HepG2 (cell line): Measurements from ENCODE around the gene MTHFD2. TPM values are rescaled to one million over a fixed set of nuclear protein-coding genes. Genes with fewer than 3 reads are reported as not detected.

Experiments used
- ATAC-seq: fragments of 200-7000 bp; cut with Tn5 transposase; 3 replicates; pipeline ENCODE4 v1.9.1; 2020; ENCODE audit warnings: mild to moderate bottlenecking, moderate library complexity
- BruUV-seq: library from RNA; stranded (reverse); fragments of 400-500 nt; replicated peaks from 2 replicates; lab custom pipeline; 2021; lab: Mats Ljungman, UMichigan
- CTCF ChIA-PET: fragments of 300-600 bp; formaldehyde crosslinking; extraction: SDS; loops from one replicate; lab custom pipeline; 2021; ENCODE audit warnings: low total read pairs, inconsistent platforms, low intra/inter-chr PET ratio; lab: Yijun Ruan, JAX
- POLR2A ChIA-PET: fragments of 350-600 bp; sonication (Branson Sonifier 250); formaldehyde crosslinking; loops from one replicate; lab custom pipeline; 2020; ENCODE audit warnings: antibody characterized with exemption, inconsistent platforms; lab: Yijun Ruan, JAX
- DNase-seq: peaks from one replicate; pipeline ENCODE4 v3.0.0-alpha.2; 2015; ENCODE audit warnings: low spot score
- FAIRE-seq: peaks from 3 replicates; lab custom pipeline; 2011; peaks lifted over from hg19 to GRCh38; lab: Jason Lieb, UNC
- H2AFZ ChIP-seq: one replicate; pipeline ENCODE4 v1.6.1; 2011; ENCODE audit warnings: low read length, inconsistent platforms
- H3K27ac ChIP-seq: fragments of 300-600 bp; 3 replicates; pipeline ENCODE4 v1.8.0; 2011; ENCODE audit warnings: mixed run types, mild to moderate bottlenecking, mixed read lengths, low read length, inconsistent platforms; ENCODE audit not compliant: insufficient read depth; ENCODE audit errors: extremely low read length
- H3K27me3 ChIP-seq, 2 experiments: fragments of 200-600 bp in 1 of 2; 2 replicates in 1 of 2; 3 replicates in 1 of 2; pipeline versions ENCODE4 v1.6.0 to v1.8.0; 2011; ENCODE audit warnings: low read length in 2 of 2, mild to moderate bottlenecking in 2 of 2, moderate library complexity in 2 of 2, inconsistent platforms in 1 of 2; ENCODE audit not compliant: insufficient read depth in 2 of 2, control insufficient read depth in 1 of 2
- H3K36me3 ChIP-seq, 2 experiments: fragments of 200-600 bp in 1 of 2; replicated peaks in 1 of 2; 2 replicates in 1 of 2; 3 replicates in 1 of 2; pipeline versions ENCODE4 v1.5.1 to v1.8.0; 2011; ENCODE audit warnings: low read length in 2 of 2, inconsistent platforms in 1 of 2; ENCODE audit not compliant: insufficient read depth in 2 of 2, control insufficient read depth in 1 of 2
- H3K4me1 ChIP-seq: 2 replicates; pipeline ENCODE4 v1.5.1; 2012; ENCODE audit warnings: low read length, inconsistent platforms; ENCODE audit not compliant: insufficient read depth
- H3K4me2 ChIP-seq: 2 replicates; pipeline ENCODE4 v1.6.0; 2011; ENCODE audit warnings: low read depth, low read length, inconsistent platforms
- H3K4me3 ChIP-seq, 3 experiments: fragments of 200-600 bp in 1 of 3; sonication (generic), shearing (Covaris generic) in 1 of 3; replicated peaks in 1 of 3; 2 replicates each; pipeline ENCODE4 v1.5.1; 2011 to 2016; ENCODE audit warnings: low read length in 3 of 3, inconsistent platforms in 2 of 3, low read depth in 2 of 3, mild to moderate bottlenecking in 2 of 3, control low read depth in 1 of 3, mixed read lengths in 1 of 3; ENCODE audit not compliant: insufficient read depth in 1 of 3
- H3K79me2 ChIP-seq: one replicate; pipeline ENCODE4 v1.6.1; 2011; ENCODE audit warnings: low read length, inconsistent platforms; ENCODE audit not compliant: insufficient read depth
- H3K9ac ChIP-seq: 2 replicates; pipeline ENCODE4 v1.6.0; 2011; ENCODE audit warnings: mild to moderate bottlenecking, low read depth, low read length, inconsistent platforms; ENCODE audit not compliant: insufficient read depth
- H3K9me3 ChIP-seq: 2 replicates; pipeline ENCODE4 v1.5.1; 2012; ENCODE audit warnings: mild to moderate bottlenecking, low read length
- H4K20me1 ChIP-seq: 2 replicates; pipeline ENCODE4 v1.6.0; 2011; ENCODE audit warnings: inconsistent platforms, mild to moderate bottlenecking, low read length, moderate library complexity; ENCODE audit not compliant: insufficient read depth
- E2F2 ChIP-seq: sonication (generic); formaldehyde crosslinking; IDR thresholded peaks from 2 replicates; pipeline ENCODE4 v1.4.0; 2020; ENCODE audit warnings: missing genetic modification reagents, borderline replicate concordance
- GLMP ChIP-seq: sonication (generic); formaldehyde crosslinking; IDR thresholded peaks from 2 replicates; pipeline ENCODE4 v1.9.0; 2021; ENCODE audit warnings: missing genetic modification reagents, mild to moderate bottlenecking, borderline replicate concordance
- JUN ChIP-seq: sonication (generic); formaldehyde crosslinking; IDR thresholded peaks from 2 replicates; pipeline ENCODE4 v1.4.0; 2020; ENCODE audit warnings: mild to moderate bottlenecking, missing genetic modification reagents
- MEIS2 ChIP-seq: sonication (generic); formaldehyde crosslinking; IDR thresholded peaks from 2 replicates; pipeline ENCODE4 v1.9.0; 2021; ENCODE audit warnings: mild to moderate bottlenecking, missing genetic modification reagents
- MXD4 ChIP-seq: IDR thresholded peaks from 2 replicates; pipeline ENCODE4 v1.6.1; 2016; ENCODE audit warnings: mild to moderate bottlenecking, missing biosample characterization, missing genetic modification reagents
- ONECUT2 ChIP-seq: sonication (generic); formaldehyde crosslinking; IDR thresholded peaks from 2 replicates; pipeline ENCODE4 v1.4.0; 2020; ENCODE audit warnings: missing genetic modification reagents
- POGZ ChIP-seq: sonication (generic); formaldehyde crosslinking; IDR thresholded peaks from 2 replicates; pipeline ENCODE4 v1.4.0; 2020; ENCODE audit warnings: mild to moderate bottlenecking, missing genetic modification reagents
- TEF ChIP-seq: sonication (generic); formaldehyde crosslinking; IDR thresholded peaks from 2 replicates; pipeline ENCODE4 v1.5.0; 2020; ENCODE audit warnings: missing genetic modification reagents
- USF2 ChIP-seq, 2 experiments: sonication (generic) in 1 of 2; formaldehyde crosslinking in 1 of 2; IDR thresholded peaks; 2 replicates each; pipeline versions ENCODE4 v1.5.1 to v1.6.1; 2011 to 2020; ENCODE audit warnings: borderline replicate concordance in 1 of 2, low read depth in 1 of 2, low read length in 1 of 2, mild to moderate bottlenecking in 1 of 2, missing genetic modification reagents in 1 of 2, moderate library complexity in 1 of 2
- ZNF329 ChIP-seq: sonication (generic); formaldehyde crosslinking; IDR thresholded peaks from 2 replicates; pipeline ENCODE4 v1.9.0; 2021; ENCODE audit warnings: low read depth, mild to moderate bottlenecking, missing genetic modification reagents
- ZNF597 ChIP-seq: sonication (generic); formaldehyde crosslinking; IDR thresholded peaks from 2 replicates; pipeline ENCODE4 v1.5.0; 2020; ENCODE audit warnings: missing genetic modification reagents
- WGBS: methylation state at CpG from one replicate; pipeline ENCODE4 v1.1.6; 2017; ENCODE audit warnings: low lambda C conversion rate; 5-methylcytosine and 5-hydroxymethylcytosine counted together
- in situ Hi-C: cut with HindIII; loops from 2 replicates; pipeline ENCODE4 v1.10.0; 2017; ENCODE audit warnings: low pct_unique_long_range_greater_than_20kb; ENCODE audit not compliant: extremely low pct_ligation_motif_present
- intact Hi-C: fragments of 100-400 bp; cut with micrococcal nuclease; formaldehyde crosslinking; loops from one replicate; pipeline ENCODE4 v1.10.0; 2022; ENCODE audit not compliant: unreplicated experiment
- polyA plus RNA-seq, 8 experiments: library from polyadenylated mRNA; depleted of rRNA in 3 of 8; stranded (reverse) in 7 of 8; unstranded in 1 of 8; fragments of >200 nt; fragmentation: Illumina TruSeq in 4 of 8; extraction: Trizol in 4 of 8; gene quantifications; 2 replicates each; pipeline versions ENCODE4 v1.2.1 to v1.2.3, GENCODE V29; 2011 to 2016; ENCODE audit warnings: low read depth in 4 of 8, missing spikeins in 1 of 8, mixed read lengths in 1 of 8; ENCODE audit not compliant: insufficient read depth in 1 of 8
- total RNA-seq, 5 experiments: library from RNA; depleted of rRNA; stranded (reverse); fragments of >200 nt; fragmentation: Illumina TruSeq; extraction: Trizol; gene quantifications; 2 replicates each; pipeline ENCODE4 v1.2.3, GENCODE V29; 2016; ENCODE audit warnings: low read depth in 1 of 5

MTHFD2 gene
- total and polyA plus RNA-seq, 2 of the 13 experiments (the other 11 are each of a cell fraction or from before 2014, with no cell fraction given), result 188 to 269 TPM

- TF ChIP-seq E2F2 (CRISPR knock-in tag), result no peak
- TF ChIP-seq JUN (CRISPR knock-in tag), result no peak
- no peak for TF ChIP-seq POGZ (CRISPR knock-in tag)
- no peak for TF ChIP-seq ZNF597 (CRISPR knock-in tag)
These were observed 35.5 kb upstream of the MTHFD2 start (continued) for GRCh38 chr2:74162951-74163350.

- no peaks in the 10 kb centered on the region for H3K27me3 ChIP-seq
- no peak overlapping the region for H3K9ac ChIP-seq
- no peak overlapping the region for H3K4me2 ChIP-seq
- ATAC-seq (no peak), DNase-seq (no peak), FAIRE-seq (no peak)
- H3K27ac ChIP-seq, result no peak overlapping the region
- CTCF ChIA-PET, result no interaction called here
- H3K9me3 ChIP-seq, result no peaks in the 10 kb centered on the region
- in situ Hi-C loops, result no loop called here
- intact Hi-C loops, result no loop called here
- BruUV-seq, result no TSS peak
- H3K4me3 ChIP-seq, result no peak overlapping the region
- TF ChIP-seq TEF (CRISPR knock-in tag) (no peak), USF2 (IDR thresholded peaks at IDR 0.05; ENCODE audit: low read depth, low read length) (no peak), USF2 (CRISPR knock-in tag; IDR thresholded peaks at IDR 0.05; ENCODE audit: borderline replicate concordance) (no peak), ONECUT2 (CRISPR knock-in tag) (no peak), MEIS2 (no peak), MXD4 (CRISPR knock-in tag) (no peak), GLMP (CRISPR knock-in tag) (no peak), ZNF329 (CRISPR knock-in tag) (no peak)
- no peaks in the 10 kb centered on the region for H3K4me1 ChIP-seq
- H2AFZ ChIP-seq, result no peak overlapping the region
- H4K20me1 ChIP-seq, result no peaks in the 10 kb centered on the region
- POLR2A ChIA-PET, result interaction anchor here (1.8 kb wide), 1 partner anchor 14 kb away, joined by 6 read pairs; the partner anchor contains the start of gene MOB1A
- 97% methylated on average over 1 of the region's 1 CpG for WGBS
- H3K79me2 ChIP-seq, result no peaks in the 10 kb centered on the region
- peaks cover 34 to 80% of the 10 kb centered on the region in 2 experiments for H3K36me3 ChIP-seq
These were observed 33.7 kb upstream of the MTHFD2 start for GRCh38 chr2:74164761-74165160.
